ENCODE results near the gene MRPS30.

- TF ChIP-seq CTCF (conservative IDR thresholded peaks at IDR 0.05 in 1 of 2, IDR thresholded peaks at IDR 0.05 in 1 of 2; ENCODE audit: low read depth in 1 of 2, low read length in 2 of 2) = no peak
- no peak for TF ChIP-seq EZH2 (IDR thresholded peaks at IDR 0.05; ENCODE audit: low read length, missing control alignments)
Observed at GRCh38 chr5:44797841-44798240, 10.9 kb upstream of the MRPS30 start.

Data from fibroblast of lung (primary cell).